SK-N-SH treated with all-trans-retinoic acid at 6 μM for 48 hours (cell line): Measurements from ENCODE around the gene ODC1.

ENCODE experiments used
- GLIS3 ChIP-seq: fragments of 250-450 bp; sonication (Bioruptor Pico); IDR thresholded peaks from 2 replicates; pipeline ENCODE4 v1.5.0; 2020; ENCODE audit warnings: mild to moderate bottlenecking, moderate library complexity
- ZFP30 ChIP-seq: fragments of 450-650 bp; formaldehyde crosslinking; IDR thresholded peaks from 2 replicates; pipeline ENCODE4 v1.5.0; 2022; ENCODE audit warnings: mild to moderate bottlenecking, moderate library complexity
- TF ChIP-seq, protein P1 (sequence below): fragments of 250-450 bp; sonication (Bioruptor Pico); IDR thresholded peaks from 2 replicates; pipeline ENCODE4 v1.8.0; 2020; ENCODE audit warnings: mild to moderate bottlenecking, moderate library complexity, borderline replicate concordance

- TF ChIP-seq, protein P1, sequence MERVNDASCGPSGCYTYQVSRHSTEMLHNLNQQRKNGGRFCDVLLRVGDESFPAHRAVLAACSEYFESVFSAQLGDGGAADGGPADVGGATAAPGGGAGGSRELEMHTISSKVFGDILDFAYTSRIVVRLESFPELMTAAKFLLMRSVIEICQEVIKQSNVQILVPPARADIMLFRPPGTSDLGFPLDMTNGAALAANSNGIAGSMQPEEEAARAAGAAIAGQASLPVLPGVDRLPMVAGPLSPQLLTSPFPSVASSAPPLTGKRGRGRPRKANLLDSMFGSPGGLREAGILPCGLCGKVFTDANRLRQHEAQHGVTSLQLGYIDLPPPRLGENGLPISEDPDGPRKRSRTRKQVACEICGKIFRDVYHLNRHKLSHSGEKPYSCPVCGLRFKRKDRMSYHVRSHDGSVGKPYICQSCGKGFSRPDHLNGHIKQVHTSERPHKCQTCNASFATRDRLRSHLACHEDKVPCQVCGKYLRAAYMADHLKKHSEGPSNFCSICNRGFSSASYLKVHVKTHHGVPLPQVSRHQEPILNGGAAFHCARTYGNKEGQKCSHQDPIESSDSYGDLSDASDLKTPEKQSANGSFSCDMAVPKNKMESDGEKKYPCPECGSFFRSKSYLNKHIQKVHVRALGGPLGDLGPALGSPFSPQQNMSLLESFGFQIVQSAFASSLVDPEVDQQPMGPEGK (CRISPR knock-in tag): no peak
- no peak for TF ChIP-seq GLIS3 (CRISPR knock-in tag)
- no peak for TF ChIP-seq ZFP30 (CRISPR knock-in tag)
Measured at GRCh38 chr2:10436583-10437110, 11.5 kb downstream of the ODC1 start.
